HEK293 (cell line): ENCODE data around the gene PSMB4.
A peak's percentile ranks its signal among the peaks of the same experiment; 100 is the strongest.

ENCODE experiments used
- CTCF ChIA-PET: fragments of 350-600 bp; formaldehyde crosslinking; extraction: SDS; loops from one replicate; lab custom pipeline; 2021; ENCODE audit warnings: antibody characterized with exemption; lab: Yijun Ruan, JAX
- POLR2A ChIA-PET: fragments of 300-600 bp; formaldehyde crosslinking; extraction: SDS; loops from one replicate; lab custom pipeline; 2020; ENCODE audit warnings: antibody characterized with exemption, inconsistent platforms; lab: Yijun Ruan, JAX
- H3K27ac ChIP-seq: fragments of 200-500 bp; sonication (Bioruptor generic); 2 replicates; pipeline ENCODE4 v1.5.1; 2014; ENCODE audit warnings: low read depth, low read length, control low read depth, inconsistent platforms; ENCODE audit errors: extremely low read depth
- H3K36me3 ChIP-seq, 2 experiments: fragments of 200-500 bp in 1 of 2; sonication (Bioruptor generic) in 1 of 2; 1 replicate in 1 of 2; 2 replicates in 1 of 2; pipeline ENCODE4 v1.5.1; 2014 to 2017; ENCODE audit warnings: inconsistent platforms in 2 of 2, low read length in 2 of 2; ENCODE audit not compliant: control insufficient read depth in 2 of 2, insufficient read depth in 1 of 2
- H3K4me1 ChIP-seq: fragments of 200-500 bp; sonication (Bioruptor generic); 2 replicates; pipeline ENCODE4 v1.5.1; 2014; ENCODE audit warnings: mild to moderate bottlenecking, low read length, inconsistent platforms; ENCODE audit not compliant: control insufficient read depth, insufficient read depth
- H3K4me3 ChIP-seq: 2 replicates; pipeline ENCODE4 v1.5.1; 2011; ENCODE audit warnings: low read depth, mild to moderate bottlenecking, control low read depth, low read length, moderate library complexity
- H3K9me3 ChIP-seq: fragments of 200-500 bp; sonication (Bioruptor generic); 2 replicates; pipeline ENCODE4 v1.5.1; 2014; ENCODE audit warnings: low read depth, low read length, inconsistent platforms; ENCODE audit not compliant: control insufficient read depth, insufficient read depth
- KLF9 ChIP-seq: fragments of 450-650 bp; formaldehyde crosslinking; IDR thresholded peaks from 2 replicates; pipeline ENCODE4 v1.5.1; 2016; ENCODE audit warnings: missing biosample characterization, missing genetic modification characterization, low read depth
- OVOL3 ChIP-seq: fragments of 450-650 bp; formaldehyde crosslinking; IDR thresholded peaks from 2 replicates; pipeline ENCODE4 v1.5.1; 2016; ENCODE audit warnings: missing biosample characterization, missing genetic modification characterization
- YY2 ChIP-seq: fragments of 450-650 bp; formaldehyde crosslinking; IDR thresholded peaks from 2 replicates; pipeline ENCODE4 v1.5.1; 2016; ENCODE audit warnings: missing biosample characterization, missing genetic modification characterization
- ZFHX2 ChIP-seq: fragments of 450-650 bp; formaldehyde crosslinking; conservative IDR thresholded peaks from 2 replicates; pipeline ENCODE4 v1.5.1; 2016; ENCODE audit warnings: missing biosample characterization, missing genetic modification characterization
- ZIC2 ChIP-seq: fragments of 450-650 bp; formaldehyde crosslinking; IDR thresholded peaks from 2 replicates; pipeline ENCODE4 v1.5.1; 2016; ENCODE audit warnings: missing biosample characterization, missing genetic modification characterization
- ZNF214 ChIP-seq: fragments of 450-650 bp; formaldehyde crosslinking; IDR thresholded peaks from 2 replicates; pipeline ENCODE4 v1.5.1; 2017; ENCODE audit warnings: missing biosample characterization, mild to moderate bottlenecking, missing genetic modification characterization, borderline replicate concordance
- ZNF239 ChIP-seq: fragments of 450-650 bp; formaldehyde crosslinking; IDR thresholded peaks from 2 replicates; pipeline ENCODE4 v1.5.1; 2016; ENCODE audit warnings: missing biosample characterization, missing genetic modification characterization
- ZNF398 ChIP-seq: fragments of 450-650 bp; formaldehyde crosslinking; IDR thresholded peaks from 2 replicates; pipeline ENCODE4 v1.5.1; 2017; ENCODE audit warnings: missing biosample characterization, missing genetic modification characterization
- ZNF416 ChIP-seq: fragments of 450-650 bp; formaldehyde crosslinking; IDR thresholded peaks from 2 replicates; pipeline ENCODE4 v1.5.1; 2016; ENCODE audit warnings: missing biosample characterization, missing genetic modification characterization
- ZNF426 ChIP-seq: fragments of 450-650 bp; formaldehyde crosslinking; IDR thresholded peaks from 2 replicates; pipeline ENCODE4 v1.5.1; 2017; ENCODE audit warnings: missing biosample characterization, missing genetic modification characterization, mild to moderate bottlenecking, inconsistent platforms, moderate library complexity
- ZNF660 ChIP-seq: fragments of 450-650 bp; IDR thresholded peaks from 2 replicates; pipeline ENCODE4 v1.5.1; 2018; ENCODE audit warnings: missing biosample characterization, mild to moderate bottlenecking, missing genetic modification characterization
- ZNF704 ChIP-seq: fragments of 450-650 bp; formaldehyde crosslinking; IDR thresholded peaks from 2 replicates; pipeline ENCODE4 v1.5.1; 2016; ENCODE audit warnings: missing biosample characterization, missing genetic modification characterization
- ZNF76 ChIP-seq: fragments of 450-650 bp; formaldehyde crosslinking; IDR thresholded peaks from 2 replicates; pipeline ENCODE4; 2016; ENCODE audit warnings: low read depth, missing biosample characterization, missing genetic modification characterization, borderline replicate concordance
- ZNF768 ChIP-seq: fragments of 450-650 bp; formaldehyde crosslinking; IDR thresholded peaks from 2 replicates; pipeline ENCODE4 v1.5.1; 2018; ENCODE audit warnings: missing biosample characterization, mild to moderate bottlenecking, missing genetic modification characterization
- TF ChIP-seq, protein P1 (sequence below): fragments of 450-650 bp; formaldehyde crosslinking; conservative IDR thresholded peaks from 2 replicates; pipeline ENCODE4 v1.5.1; 2016; ENCODE audit warnings: low read depth, missing biosample characterization, missing genetic modification characterization
- TF ChIP-seq, protein P2 (sequence below): fragments of 450-650 bp; formaldehyde crosslinking; IDR thresholded peaks from 2 replicates; pipeline ENCODE4 v1.5.1; 2016; ENCODE audit warnings: missing biosample characterization, missing genetic modification characterization
- TF ChIP-seq, protein P3 (sequence below): fragments of 450-650 bp; formaldehyde crosslinking; IDR thresholded peaks from 2 replicates; pipeline ENCODE4 v1.5.1; 2016; ENCODE audit warnings: missing biosample characterization, missing genetic modification characterization
- TF ChIP-seq, protein P4 (sequence below): fragments of 450-650 bp; formaldehyde crosslinking; conservative IDR thresholded peaks from 2 replicates; pipeline ENCODE4 v1.5.1; 2016; ENCODE audit warnings: low read depth, missing biosample characterization, missing genetic modification characterization

Gene PSMB4

DNA sequence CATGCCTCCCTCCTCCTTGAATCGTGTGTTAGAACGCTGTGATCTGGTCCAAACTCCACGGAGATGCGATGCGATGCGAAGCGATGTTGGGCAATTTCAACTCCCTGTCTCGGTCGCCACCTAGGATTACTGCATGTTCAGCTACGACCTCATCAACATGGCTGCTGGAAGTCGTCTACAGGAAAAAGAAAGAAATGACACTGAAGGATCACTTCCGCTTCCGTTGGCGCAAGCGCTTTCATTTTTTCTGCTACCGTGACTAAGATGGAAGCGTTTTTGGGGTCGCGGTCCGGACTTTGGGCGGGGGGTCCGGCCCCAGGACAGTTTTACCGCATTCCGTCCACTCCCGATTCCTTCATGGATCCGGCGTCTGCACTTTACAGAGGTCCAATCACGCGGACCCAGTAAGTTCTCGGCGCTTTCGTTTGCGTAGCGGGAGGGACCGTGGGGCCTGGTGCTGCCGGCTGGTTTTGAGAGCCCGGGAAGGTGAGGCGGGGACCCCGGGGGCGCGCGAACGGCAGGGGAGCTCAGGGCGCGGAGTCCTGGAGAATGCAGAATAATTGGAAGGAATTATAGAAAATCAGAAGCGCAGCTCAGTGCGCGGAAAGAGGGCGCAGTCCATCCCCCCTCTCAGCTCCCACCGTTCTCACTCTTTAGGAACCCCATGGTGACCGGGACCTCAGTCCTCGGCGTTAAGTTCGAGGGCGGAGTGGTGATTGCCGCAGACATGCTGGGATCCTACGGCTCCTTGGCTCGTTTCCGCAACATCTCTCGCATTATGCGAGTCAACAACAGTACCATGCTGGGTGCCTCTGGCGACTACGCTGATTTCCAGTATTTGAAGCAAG, at the start of gene PSMB4:
Gene PSMB4 (plus strand): TSS at position 250 of the 848 bp plus-strand sequence. CDS start 15 bp downstream, at position 265.
- no peaks in the 10 kb centered on the region for H3K9me3 ChIP-seq
- H3K4me3 ChIP-seq: peak within 1 kb of the TSS; percentile 91
- ChIA-PET POLR2A (interaction anchor here (0.6 to 2.7 kb wide), 15 partner anchors 15 to 318 kb away, joined by 3 to 13 read pairs (median 3); partner anchors contain the start of genes PI4KB, PSMD4, SELENBP1 and ZNF687), CTCF (interaction anchor here (0.5 to 2.7 kb wide), 8 partner anchors 15 to 300 kb away, joined by 3 to 14 read pairs (median 5); no protein-coding TSS in a partner anchor)
- H3K36me3 ChIP-seq: peaks cover 4 to 45% of the 10 kb centered on the region in 2 experiments; a peak in 1 of 3 replicates
- no peaks in the 10 kb centered on the region for H3K4me1 ChIP-seq
- peak within 1 kb of the TSS; percentile 71 for H3K27ac ChIP-seq
- TF ChIP-seq, protein P1, sequence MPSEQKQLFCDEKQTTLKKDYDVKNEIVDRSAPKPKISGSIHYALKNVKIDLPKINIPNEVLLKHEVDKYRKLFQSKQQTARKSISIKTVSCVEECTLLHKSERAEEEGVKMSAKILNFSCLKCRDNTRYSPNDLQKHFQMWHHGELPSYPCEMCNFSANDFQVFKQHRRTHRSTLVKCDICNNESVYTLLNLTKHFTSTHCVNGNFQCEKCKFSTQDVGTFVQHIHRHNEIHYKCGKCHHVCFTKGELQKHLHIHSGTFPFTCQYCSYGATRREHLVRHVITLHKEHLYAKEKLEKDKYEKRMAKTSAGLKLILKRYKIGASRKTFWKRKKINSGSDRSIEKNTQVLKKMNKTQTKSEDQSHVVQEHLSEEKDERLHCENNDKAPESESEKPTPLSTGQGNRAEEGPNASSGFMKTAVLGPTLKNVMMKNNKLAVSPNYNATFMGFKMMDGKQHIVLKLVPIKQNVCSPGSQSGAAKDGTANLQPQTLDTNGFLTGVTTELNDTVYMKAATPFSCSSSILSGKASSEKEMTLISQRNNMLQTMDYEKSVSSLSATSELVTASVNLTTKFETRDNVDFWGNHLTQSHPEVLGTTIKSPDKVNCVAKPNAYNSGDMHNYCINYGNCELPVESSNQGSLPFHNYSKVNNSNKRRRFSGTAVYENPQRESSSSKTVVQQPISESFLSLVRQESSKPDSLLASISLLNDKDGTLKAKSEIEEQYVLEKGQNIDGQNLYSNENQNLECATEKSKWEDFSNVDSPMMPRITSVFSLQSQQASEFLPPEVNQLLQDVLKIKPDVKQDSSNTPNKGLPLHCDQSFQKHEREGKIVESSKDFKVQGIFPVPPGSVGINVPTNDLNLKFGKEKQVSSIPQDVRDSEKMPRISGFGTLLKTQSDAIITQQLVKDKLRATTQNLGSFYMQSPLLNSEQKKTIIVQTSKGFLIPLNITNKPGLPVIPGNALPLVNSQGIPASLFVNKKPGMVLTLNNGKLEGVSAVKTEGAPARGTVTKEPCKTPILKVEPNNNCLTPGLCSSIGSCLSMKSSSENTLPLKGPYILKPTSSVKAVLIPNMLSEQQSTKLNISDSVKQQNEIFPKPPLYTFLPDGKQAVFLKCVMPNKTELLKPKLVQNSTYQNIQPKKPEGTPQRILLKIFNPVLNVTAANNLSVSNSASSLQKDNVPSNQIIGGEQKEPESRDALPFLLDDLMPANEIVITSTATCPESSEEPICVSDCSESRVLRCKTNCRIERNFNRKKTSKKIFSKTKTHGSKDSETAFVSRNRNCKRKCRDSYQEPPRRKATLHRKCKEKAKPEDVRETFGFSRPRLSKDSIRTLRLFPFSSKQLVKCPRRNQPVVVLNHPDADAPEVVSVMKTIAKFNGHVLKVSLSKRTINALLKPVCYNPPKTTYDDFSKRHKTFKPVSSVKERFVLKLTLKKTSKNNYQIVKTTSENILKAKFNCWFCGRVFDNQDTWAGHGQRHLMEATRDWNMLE (tag by site-specific recombination): peak; percentile 81
- no peak for TF ChIP-seq ZNF768
- TF ChIP-seq, protein P2, sequence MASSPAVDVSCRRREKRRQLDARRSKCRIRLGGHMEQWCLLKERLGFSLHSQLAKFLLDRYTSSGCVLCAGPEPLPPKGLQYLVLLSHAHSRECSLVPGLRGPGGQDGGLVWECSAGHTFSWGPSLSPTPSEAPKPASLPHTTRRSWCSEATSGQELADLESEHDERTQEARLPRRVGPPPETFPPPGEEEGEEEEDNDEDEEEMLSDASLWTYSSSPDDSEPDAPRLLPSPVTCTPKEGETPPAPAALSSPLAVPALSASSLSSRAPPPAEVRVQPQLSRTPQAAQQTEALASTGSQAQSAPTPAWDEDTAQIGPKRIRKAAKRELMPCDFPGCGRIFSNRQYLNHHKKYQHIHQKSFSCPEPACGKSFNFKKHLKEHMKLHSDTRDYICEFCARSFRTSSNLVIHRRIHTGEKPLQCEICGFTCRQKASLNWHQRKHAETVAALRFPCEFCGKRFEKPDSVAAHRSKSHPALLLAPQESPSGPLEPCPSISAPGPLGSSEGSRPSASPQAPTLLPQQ: peak; percentile 79
- TF ChIP-seq ZNF704 (tag by site-specific recombination): no peak
- peak; percentile 92 for TF ChIP-seq ZIC2 (tag by site-specific recombination)
- TF ChIP-seq ZNF239 (tag by site-specific recombination): no peak
- peak; percentile 86 for TF ChIP-seq YY2 (tag by site-specific recombination)
- TF ChIP-seq KLF9 (tag by site-specific recombination): peak; percentile 17; the same call in 1 of the 2 replicates
- peak; percentile 62; the same call in 1 of the 2 replicates for TF ChIP-seq ZNF660 (tag by site-specific recombination)
- TF ChIP-seq, protein P3, sequence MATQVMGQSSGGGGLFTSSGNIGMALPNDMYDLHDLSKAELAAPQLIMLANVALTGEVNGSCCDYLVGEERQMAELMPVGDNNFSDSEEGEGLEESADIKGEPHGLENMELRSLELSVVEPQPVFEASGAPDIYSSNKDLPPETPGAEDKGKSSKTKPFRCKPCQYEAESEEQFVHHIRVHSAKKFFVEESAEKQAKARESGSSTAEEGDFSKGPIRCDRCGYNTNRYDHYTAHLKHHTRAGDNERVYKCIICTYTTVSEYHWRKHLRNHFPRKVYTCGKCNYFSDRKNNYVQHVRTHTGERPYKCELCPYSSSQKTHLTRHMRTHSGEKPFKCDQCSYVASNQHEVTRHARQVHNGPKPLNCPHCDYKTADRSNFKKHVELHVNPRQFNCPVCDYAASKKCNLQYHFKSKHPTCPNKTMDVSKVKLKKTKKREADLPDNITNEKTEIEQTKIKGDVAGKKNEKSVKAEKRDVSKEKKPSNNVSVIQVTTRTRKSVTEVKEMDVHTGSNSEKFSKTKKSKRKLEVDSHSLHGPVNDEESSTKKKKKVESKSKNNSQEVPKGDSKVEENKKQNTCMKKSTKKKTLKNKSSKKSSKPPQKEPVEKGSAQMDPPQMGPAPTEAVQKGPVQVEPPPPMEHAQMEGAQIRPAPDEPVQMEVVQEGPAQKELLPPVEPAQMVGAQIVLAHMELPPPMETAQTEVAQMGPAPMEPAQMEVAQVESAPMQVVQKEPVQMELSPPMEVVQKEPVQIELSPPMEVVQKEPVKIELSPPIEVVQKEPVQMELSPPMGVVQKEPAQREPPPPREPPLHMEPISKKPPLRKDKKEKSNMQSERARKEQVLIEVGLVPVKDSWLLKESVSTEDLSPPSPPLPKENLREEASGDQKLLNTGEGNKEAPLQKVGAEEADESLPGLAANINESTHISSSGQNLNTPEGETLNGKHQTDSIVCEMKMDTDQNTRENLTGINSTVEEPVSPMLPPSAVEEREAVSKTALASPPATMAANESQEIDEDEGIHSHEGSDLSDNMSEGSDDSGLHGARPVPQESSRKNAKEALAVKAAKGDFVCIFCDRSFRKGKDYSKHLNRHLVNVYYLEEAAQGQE: no peak
- 0 out of 2 replicates have a peak, but pooled peaks have one; percentile 34 for TF ChIP-seq OVOL3
- peak; percentile 85; the same call in 1 of the 2 replicates for TF ChIP-seq ZNF76 (tag by site-specific recombination)
- no peak for TF ChIP-seq ZFHX2
- TF ChIP-seq, protein P4, sequence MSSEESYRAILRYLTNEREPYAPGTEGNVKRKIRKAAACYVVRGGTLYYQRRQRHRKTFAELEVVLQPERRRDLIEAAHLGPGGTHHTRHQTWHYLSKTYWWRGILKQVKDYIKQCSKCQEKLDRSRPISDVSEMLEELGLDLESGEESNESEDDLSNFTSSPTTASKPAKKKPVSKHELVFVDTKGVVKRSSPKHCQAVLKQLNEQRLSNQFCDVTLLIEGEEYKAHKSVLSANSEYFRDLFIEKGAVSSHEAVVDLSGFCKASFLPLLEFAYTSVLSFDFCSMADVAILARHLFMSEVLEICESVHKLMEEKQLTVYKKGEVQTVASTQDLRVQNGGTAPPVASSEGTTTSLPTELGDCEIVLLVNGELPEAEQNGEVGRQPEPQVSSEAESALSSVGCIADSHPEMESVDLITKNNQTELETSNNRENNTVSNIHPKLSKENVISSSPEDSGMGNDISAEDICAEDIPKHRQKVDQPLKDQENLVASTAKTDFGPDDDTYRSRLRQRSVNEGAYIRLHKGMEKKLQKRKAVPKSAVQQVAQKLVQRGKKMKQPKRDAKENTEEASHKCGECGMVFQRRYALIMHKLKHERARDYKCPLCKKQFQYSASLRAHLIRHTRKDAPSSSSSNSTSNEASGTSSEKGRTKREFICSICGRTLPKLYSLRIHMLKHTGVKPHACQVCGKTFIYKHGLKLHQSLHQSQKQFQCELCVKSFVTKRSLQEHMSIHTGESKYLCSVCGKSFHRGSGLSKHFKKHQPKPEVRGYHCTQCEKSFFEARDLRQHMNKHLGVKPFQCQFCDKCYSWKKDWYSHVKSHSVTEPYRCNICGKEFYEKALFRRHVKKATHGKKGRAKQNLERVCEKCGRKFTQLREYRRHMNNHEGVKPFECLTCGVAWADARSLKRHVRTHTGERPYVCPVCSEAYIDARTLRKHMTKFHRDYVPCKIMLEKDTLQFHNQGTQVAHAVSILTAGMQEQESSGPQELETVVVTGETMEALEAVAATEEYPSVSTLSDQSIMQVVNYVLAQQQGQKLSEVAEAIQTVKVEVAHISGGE (tag by site-specific recombination): peak; percentile 96
- TF ChIP-seq ZNF214 (tag by site-specific recombination): no peak
- TF ChIP-seq ZNF426 (tag by site-specific recombination): no peak
- TF ChIP-seq ZNF398: no peak
- TF ChIP-seq ZNF416 (tag by site-specific recombination): no peak
